HTR-8/SVneo (cell line): Measurements from ENCODE around the gene PHF19.

Experiments used
- DNase-seq: peaks from one replicate; pipeline ENCODE4 v3.0.0; 2011; ENCODE audit warnings: low spot score, mixed read lengths; ENCODE audit not compliant: insufficient read length
- FAIRE-seq: peaks from 2 replicates; lab custom pipeline; 2011; peaks lifted over from hg19 to GRCh38; lab: Jason Lieb, UNC

The PHF19 gene

DNA sequence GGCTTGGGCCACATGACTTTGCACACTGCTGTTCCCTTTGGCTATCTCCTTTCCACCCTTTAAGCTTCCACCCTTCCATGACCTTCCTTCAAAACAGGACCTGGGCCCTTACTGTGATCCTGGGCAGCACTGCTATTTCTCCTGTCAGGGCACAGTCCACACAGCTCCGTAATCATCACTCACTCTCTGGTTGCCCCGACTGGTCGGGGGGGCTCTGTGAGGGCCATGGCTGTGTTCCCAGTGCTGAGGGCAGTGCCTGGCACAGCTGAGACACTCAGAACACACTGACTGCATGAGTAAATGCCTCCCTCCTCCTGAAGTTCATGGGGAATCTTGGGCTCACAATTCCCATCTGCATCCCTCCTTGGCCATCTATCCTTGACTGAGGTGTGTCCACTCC lies 37.4 kb upstream of the PHF19 start:
- FAIRE-seq (no peak), DNase-seq (no peak)

DNA sequence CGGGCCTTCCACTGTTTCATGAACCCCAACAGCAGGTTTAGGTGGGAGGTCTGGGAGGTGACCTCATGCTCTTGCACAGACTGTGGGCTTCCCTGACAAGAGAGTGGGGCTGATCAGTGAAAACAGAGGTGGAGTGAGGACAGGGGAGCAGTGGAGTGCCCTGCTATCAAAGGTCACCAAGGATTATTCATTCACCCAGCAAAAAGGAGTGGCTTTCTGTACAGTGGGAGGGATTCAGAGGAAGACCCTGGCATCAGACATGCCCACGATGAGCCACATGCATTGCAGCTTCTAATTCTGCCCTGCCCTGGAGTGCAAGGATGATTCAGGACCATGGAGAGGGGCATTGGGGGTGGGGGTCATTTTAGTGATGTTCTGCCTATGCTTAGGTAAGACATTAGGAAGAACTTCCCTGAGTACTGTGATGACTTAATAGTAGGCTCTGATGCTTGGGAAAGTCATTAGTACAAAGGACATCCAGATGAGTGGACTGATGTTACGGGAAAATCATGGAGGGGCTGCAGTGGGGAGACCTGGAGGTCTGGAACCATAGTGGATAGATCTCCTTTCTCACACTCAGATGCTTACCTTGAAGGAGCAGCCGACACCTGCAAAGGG lies 36.8 kb upstream of the PHF19 start:
- FAIRE-seq (no peak), DNase-seq (no peak)

DNA sequence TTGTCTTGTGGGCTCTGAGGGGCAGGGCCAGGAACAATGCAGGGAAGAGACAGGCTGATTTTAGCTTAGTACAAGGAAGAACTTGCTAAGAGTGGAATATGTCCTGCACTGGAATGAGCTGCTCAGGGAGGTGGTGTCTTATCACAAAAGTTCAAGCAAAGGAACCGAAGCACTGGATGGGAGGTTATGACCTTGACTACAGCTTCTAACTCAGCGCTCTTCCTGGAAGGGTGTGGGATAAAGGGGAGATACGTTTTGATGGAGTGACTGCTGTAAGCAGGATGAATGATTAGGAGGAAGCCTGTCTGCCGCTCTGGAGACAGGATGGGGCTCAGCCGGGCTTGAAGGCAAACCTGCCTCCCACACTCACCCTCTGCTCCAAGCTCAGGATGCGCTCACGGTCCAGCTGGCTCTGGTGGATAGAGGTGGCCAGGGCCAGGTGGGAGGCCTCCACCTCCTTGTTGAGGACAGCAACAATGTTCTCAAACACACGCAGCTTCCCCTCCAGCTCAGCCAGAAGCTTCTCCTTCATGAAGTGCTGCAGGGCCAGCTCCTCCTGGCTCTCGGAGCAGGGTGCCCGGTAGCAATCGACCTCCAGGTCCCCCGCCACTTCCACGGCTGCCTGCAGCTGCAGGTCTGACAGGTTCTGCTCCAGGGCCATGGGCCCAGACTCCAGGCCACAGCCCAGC lies 36.1 kb upstream of the PHF19 start:
- DNase-seq (no peak), FAIRE-seq (no peak)

DNA sequence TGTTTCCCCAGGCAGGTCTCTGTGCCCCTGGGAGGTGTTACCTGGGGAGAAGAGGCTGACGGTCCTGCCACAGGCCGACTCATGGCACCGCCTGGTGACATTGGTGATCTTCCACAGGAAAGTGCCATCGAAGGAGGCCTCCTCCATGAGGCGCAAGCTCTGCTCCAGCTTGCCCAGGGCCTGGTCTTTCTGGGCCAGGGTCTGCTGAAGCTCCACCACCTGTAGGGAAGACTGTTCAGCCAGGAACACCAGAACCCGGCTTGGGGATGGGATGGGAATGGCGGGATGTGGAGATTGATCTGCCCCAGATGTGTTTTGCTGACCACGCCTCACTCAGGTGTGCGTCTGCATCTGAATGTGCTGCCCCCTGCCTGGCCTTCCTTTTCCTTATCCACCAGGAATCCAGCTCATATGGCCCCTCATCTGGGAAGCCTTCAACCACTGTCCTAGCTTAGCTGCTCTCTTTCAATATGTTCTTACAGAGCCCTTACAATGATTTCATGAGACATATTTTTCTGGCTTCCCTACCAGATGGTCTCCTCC lies 34.4 kb upstream of the PHF19 start:
- no peak for FAIRE-seq
- DNase-seq, result no peak

DNA sequence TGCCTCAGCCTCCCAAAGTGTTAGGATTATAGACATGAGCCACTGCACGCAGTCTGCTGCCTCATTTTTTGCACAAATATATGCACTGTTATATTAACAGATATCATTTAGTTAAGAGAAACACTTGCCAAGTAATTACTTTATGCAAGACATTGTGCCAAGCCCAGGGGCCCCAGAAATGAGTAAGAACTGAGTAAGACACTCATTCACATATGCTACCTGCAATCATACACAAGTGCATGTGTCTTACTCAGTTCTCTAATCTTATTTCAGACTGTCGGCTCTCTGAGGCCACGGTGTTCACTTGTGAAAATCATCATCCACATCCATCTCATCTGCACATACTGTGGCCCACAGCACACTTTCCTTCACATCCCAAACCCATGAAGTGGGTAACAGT lies 33.7 kb upstream of the PHF19 start:
- FAIRE-seq (no peak), DNase-seq (no peak)

- FAIRE-seq (no peak), DNase-seq (no peak)
Measured at GRCh38 chr9:120909904-120910303, 32.9 kb upstream of the PHF19 start.

DNA sequence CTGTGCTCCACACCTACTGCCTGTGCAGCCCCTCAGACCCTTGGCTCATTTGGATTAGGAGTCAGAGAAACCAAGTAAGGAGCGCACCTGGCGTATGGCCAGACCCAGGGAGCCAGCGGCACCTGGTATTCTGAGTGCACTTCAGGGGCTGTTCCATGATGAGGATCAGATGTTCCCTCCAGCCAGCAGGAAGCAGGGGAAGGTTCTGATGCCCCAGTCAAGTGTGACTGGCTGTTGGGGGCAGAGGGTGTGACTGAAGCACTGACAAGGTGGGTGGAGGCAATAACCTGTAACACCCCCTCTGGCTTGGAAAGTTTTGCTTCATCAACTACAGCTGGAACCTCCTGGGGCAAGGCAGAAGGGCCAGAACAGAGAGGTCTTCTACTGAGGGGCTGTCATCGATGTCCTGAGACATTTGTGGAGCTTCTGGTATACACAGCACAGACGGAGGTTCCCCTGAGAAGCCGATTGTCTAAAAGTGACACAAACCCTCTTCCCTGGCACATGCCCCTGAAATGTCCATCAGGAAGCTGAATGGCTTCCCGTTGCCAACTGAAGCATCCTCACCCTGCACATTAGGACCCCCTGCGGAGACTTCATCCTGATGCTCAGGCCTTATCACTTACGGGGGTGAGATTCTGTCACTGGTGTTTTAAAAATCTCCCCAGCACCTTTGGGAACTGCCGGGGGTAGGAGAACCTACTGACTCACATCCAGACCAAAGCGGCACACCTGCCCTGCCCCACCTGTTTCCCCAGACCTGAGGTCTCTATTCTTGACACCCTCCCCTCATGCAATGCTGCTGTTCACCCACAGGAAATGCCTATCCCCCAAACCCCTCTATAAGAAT lies 28.6 kb upstream of the PHF19 start:
- DNase-seq, result no peak
- FAIRE-seq, result no peak

GRCh38 chr9:120904978-120905301 lies 28.0 kb upstream of the PHF19 start:
- DNase-seq, result no peak
- no peak for FAIRE-seq

DNA sequence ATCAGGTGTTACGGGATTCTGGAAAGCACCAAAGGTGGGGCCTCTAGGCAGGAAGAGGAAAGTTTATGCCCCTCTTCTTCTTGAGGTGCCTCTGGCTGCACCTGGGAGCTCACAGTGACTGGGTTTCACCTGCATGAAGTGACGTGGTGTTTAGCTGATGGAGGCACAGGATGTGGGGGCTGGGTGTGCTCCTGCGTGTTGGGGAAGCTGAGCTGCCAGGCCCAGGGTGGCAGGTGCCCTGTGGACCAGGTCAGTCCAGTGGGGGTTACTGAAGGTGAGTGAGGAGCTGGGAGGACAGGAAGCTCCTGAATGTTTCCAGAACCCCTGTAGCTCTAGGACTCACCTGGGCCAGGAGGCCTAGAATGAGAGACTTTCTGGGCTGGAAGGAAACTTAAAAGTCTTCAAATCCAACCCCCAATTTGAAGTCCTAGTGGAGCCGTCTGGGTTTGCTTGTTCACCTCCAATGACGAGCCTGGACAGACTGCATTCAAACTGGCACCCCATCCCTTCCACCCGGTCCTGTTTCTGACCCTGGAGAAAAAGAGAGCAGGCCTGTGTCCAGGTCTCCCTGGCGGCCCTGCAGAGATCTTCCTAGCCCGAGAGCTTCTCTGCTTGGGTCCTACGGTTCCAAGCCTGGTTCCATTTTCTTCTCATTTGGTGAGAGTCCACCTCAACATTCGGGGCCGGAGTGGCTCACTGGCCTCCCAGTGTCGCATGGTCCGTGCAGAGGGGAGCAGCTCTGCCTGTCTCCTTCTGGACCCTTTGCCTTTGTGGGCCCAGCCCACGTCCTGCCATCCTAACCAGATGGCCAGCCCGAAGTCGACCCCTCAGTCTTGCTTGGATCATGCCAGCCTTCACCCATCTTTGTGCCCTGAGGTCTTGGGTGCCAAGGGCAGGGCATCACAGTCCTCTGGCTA lies 27.3 kb upstream of the PHF19 start:
- FAIRE-seq (no peak), DNase-seq (no peak)

DNA sequence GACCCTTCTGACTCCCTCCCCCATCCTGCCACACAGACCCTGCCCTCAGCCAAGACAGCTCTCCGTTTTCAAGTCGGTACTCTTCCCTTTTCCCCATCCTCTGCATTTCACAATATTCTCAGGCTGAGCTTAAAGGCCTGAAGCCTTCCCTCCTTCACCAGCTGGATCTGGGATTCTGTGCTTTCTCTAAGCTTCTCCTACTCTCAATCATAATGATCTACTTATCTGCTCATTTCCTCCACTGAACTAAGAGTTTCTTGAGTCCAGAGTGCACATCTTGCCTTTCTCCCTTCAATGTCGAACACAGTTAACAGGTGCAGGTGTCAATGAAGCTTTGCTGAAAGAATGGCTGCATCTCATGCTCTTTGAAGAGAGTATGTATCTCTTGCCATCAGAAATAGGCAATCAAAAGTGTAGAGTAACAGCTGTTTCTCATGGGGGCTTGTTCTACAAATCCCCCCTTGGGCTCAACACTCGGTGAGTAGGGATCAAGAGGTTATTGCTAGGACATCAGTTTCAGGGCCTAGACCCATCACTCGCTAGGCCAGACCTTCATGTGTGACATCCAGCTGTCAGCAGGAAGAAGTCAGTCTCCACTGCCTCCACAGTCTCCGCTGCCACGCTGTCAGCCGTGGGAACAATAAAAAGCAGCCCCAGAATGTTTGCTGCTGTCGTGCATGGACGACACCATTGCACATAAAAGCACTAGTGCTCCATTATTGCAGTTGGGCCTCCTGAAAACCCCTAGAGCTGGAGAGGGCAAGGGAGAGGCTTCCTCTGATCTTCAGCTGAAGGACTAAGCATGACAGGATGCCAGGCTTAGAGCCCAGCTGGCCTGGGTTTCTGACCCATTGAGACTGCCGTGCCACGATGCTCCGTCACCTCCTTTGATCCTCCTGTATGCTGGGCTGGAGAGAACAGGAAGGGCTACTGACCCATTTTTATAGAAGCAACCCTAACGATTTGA lies 25.9 kb upstream of the PHF19 start:
- DNase-seq (no peak), FAIRE-seq (no peak)

GRCh38 chr9:120901755-120902568 lies 25.0 kb upstream of the PHF19 start:
- FAIRE-seq (no peak), DNase-seq (no peak)

DNA sequence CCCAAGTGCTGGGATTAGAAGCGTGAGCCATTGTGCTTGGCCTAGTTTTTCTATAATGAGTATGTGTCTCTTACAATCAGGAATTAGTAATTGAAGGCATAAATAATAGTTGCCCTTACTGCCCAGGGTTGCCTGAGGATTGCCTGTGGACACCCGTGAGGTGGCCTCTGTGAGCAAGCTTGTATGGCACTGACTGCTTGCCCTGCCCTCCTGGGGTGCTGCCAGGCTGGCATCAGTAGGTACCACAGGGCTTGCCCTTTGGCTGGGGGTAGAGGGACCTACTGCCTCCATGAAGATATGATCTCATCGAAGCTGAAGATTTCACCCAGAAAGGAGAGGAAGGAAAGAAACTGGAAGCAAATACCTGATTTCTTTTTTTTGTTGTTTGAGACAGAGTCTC lies 23.8 kb upstream of the PHF19 start:
- FAIRE-seq (no peak), DNase-seq (no peak)

DNA sequence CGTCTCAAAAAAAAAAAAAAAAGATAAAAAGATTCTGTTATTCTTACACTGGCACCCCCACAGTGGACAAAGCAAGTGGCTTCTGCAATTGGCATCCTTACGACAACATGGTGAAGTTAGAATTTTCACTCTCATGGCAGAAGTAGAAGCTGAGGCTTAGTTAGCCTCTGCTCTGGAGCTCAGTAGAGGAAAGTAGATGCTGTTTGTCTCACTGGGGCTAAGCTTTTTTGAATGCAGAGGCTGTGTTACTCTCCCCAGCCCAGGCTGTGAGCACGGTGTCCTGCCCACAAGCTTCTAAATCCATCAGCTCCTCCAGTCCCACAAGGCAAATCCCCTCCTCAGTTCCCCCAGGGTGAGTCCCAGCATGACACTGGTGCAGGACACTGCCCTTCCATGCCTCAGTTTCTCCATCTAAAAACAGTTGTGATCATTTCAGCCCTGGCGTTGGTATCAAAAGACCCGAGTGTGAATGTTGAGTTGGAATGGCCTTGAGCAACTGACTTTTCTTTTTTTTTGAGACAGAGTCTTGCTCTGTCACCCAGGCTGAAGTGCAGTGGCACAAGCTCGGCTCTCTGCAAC lies 22.6 kb upstream of the PHF19 start:
- DNase-seq (no peak), FAIRE-seq (no peak)

GRCh38 chr9:120898396-120898795 lies 21.4 kb upstream of the PHF19 start:
- no peak for DNase-seq
- no peak for FAIRE-seq

DNA sequence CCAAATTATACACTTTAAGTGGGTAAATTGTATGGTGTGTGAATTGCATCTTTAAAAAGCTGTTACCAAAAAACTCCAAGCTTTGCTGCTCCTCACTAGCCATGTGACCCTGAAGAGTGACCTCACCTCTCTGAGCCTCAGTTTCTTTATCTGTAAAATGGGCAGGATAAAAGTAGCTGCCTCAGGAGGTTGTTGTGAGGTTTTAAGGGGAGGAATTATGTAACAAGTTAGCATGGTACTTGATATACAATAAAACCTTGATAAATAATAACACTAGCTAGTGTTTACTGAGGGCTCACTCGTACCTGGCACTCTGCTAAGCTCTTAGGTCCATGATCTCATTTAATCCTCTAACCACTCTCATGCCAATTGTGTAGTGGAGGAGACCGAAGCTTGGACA lies 19.0 kb upstream of the PHF19 start:
- FAIRE-seq (no peak), DNase-seq (no peak)

GRCh38 chr9:120894321-120895148 lies 17.5 kb upstream of the PHF19 start:
- FAIRE-seq, result no peak
- DNase-seq, result no peak
